B cell (primary cell): ENCODE data around the gene LYPD3. TPM values are rescaled to one million over a fixed set of nuclear protein-coding genes. Genes with fewer than 3 reads are reported as not detected.

ENCODE experiments used
- ATAC-seq: fragments of 200-7000 bp; cut with Tn5 transposase; one replicate; pipeline ENCODE4 v1.10.0; 2021; ENCODE audit warnings: low read depth, mild to moderate bottlenecking, moderate number of reproducible peaks, moderate library complexity
- CTCF ChIA-PET: fragments of 350-600 bp; sonication (Branson Sonifier 250); formaldehyde crosslinking; loops from one replicate; lab custom pipeline; 2021; ENCODE audit warnings: antibody characterized with exemption, inconsistent platforms; lab: Charles Lee
- POLR2A ChIA-PET: fragments of 350-600 bp; sonication (Branson Sonifier 250); formaldehyde crosslinking; loops from one replicate; lab custom pipeline; 2021; ENCODE audit warnings: antibody characterized with exemption; lab: Charles Lee
- DNase-seq: peaks from one replicate; pipeline ENCODE4 v3.0.0; 2013
- H2AFZ ChIP-seq: 2 replicates; pipeline ENCODE4 v1.6.1; 2012; ENCODE audit warnings: mild to moderate bottlenecking, low read depth, low read length; ENCODE audit not compliant: insufficient read depth, poor library complexity, severe bottlenecking
- H3K27ac ChIP-seq, 2 donors: 1 replicate in 1 of 2; 2 replicates in 1 of 2; pipeline ENCODE4 v1.5.1; 2012 to 2013; ENCODE audit warnings: low read length in 2 of 2, mild to moderate bottlenecking in 2 of 2, moderate library complexity in 1 of 2
- H3K27me3 ChIP-seq, 4 experiments: fragments of 200-600 bp in 1 of 4; sonication (generic) in 1 of 4; replicated peaks in 1 of 4; 1 replicate in 2 of 4; 2 replicates in 2 of 4; pipeline versions ENCODE4 v1.6.1 to v1.7.0; 2013 to 2016; ENCODE audit warnings: low read length in 3 of 4, mild to moderate bottlenecking in 2 of 4, mixed read lengths in 1 of 4, moderate library complexity in 1 of 4; ENCODE audit not compliant: insufficient read depth in 4 of 4, control insufficient read depth in 3 of 4; ENCODE audit errors: control extremely low read depth in 1 of 4
- H3K36me3 ChIP-seq, 2 experiments: replicated peaks in 1 of 2; 1 replicate in 1 of 2; 2 replicates in 1 of 2; pipeline versions ENCODE4 v1.6.1 to v1.7.1; 2013; ENCODE audit warnings: low read length in 1 of 2; ENCODE audit not compliant: insufficient read depth in 2 of 2, control insufficient read depth in 1 of 2; ENCODE audit errors: control extremely low read depth in 1 of 2, extremely low read depth in 1 of 2
- H3K4me1 ChIP-seq, 2 donors: fragments of 200-600 bp in 1 of 2; sonication (generic) in 1 of 2; 1 replicate in 1 of 2; 2 replicates in 1 of 2; pipeline versions ENCODE4 v1.5.1 to v1.6.1; 2013 to 2017; ENCODE audit warnings: low read length in 2 of 2; ENCODE audit not compliant: control insufficient read depth in 2 of 2, insufficient read depth in 2 of 2
- H3K4me2 ChIP-seq: replicated peaks from 2 replicates; pipeline ENCODE3; 2012; ENCODE audit warnings: mild to moderate bottlenecking, low read depth, low read length; ENCODE audit not compliant: poor library complexity, severe bottlenecking
- H3K4me3 ChIP-seq, 5 experiments: fragments of 200-600 bp in 1 of 5; sonication (generic) in 1 of 5; 1 replicate in 3 of 5; 2 replicates in 2 of 5; pipeline versions ENCODE4 v1.5.1 to v1.7.0; 2011 to 2016; ENCODE audit warnings: low read length in 4 of 5, mild to moderate bottlenecking in 4 of 5, low read depth in 2 of 5, control low read depth in 1 of 5, moderate library complexity in 1 of 5; ENCODE audit not compliant: insufficient read depth in 1 of 5; ENCODE audit errors: control extremely low read depth in 1 of 5, extremely low read depth in 1 of 5
- H3K79me2 ChIP-seq: fragments of 200-600 bp; sonication (generic); one replicate; pipeline ENCODE4 v1.6.0; 2016; ENCODE audit warnings: low read length; ENCODE audit not compliant: control insufficient read depth, insufficient read depth
- H3K9ac ChIP-seq: fragments of 200-600 bp; sonication (generic); 2 replicates; pipeline ENCODE4 v1.6.1; 2017; ENCODE audit warnings: mild to moderate bottlenecking, low read length, moderate library complexity
- H3K9me3 ChIP-seq, 3 donors: one replicate each; pipeline versions ENCODE4 v1.6.1 to v1.7.1; 2013; ENCODE audit warnings: low read length in 2 of 3; ENCODE audit not compliant: control insufficient read depth in 2 of 3, insufficient read depth in 1 of 3; ENCODE audit errors: control extremely low read depth in 1 of 3
- H4K20me1 ChIP-seq: 2 replicates; pipeline ENCODE4 v1.6.0; 2012; ENCODE audit warnings: mild to moderate bottlenecking, low read length; ENCODE audit not compliant: insufficient read depth, control insufficient read depth, poor library complexity, severe bottlenecking
- H3K27ac Mint-ChIP-seq: one replicate; pipeline ENCODE4 v1.8.0; 2021; ENCODE audit warnings: mixed read lengths
- H3K27me3 Mint-ChIP-seq: one replicate; pipeline ENCODE4 v1.8.0; 2021; ENCODE audit warnings: mixed read lengths
- H3K4me1 Mint-ChIP-seq: one replicate; pipeline ENCODE4 v1.8.0; 2021; ENCODE audit warnings: mixed read lengths
- H3K4me3 Mint-ChIP-seq: one replicate; pipeline ENCODE4 v1.8.0; 2021; ENCODE audit warnings: mixed read lengths
- H3K9me3 Mint-ChIP-seq: one replicate; pipeline ENCODE4 v1.8.0; 2022; ENCODE audit warnings: mixed read lengths; ENCODE audit not compliant: insufficient read depth
- CTCF ChIP-seq: fragments of 200-600 bp; IDR thresholded peaks from one replicate; pipeline ENCODE4 v1.8.0; 2022; ENCODE audit warnings: antibody characterized with exemption, mild to moderate bottlenecking
- EZH2 ChIP-seq: IDR thresholded peaks from 2 replicates; pipeline ENCODE4 v1.6.1; 2012; ENCODE audit warnings: borderline replicate concordance, low read depth, mild to moderate bottlenecking, moderate library complexity, low read length; ENCODE audit not compliant: insufficient read depth, poor library complexity, severe bottlenecking
- WGBS: methylation state at CpG from one replicate; pipeline ENCODE4 v1.1.5; 2013; ENCODE audit warnings: missing lambda C conversion rate; ENCODE audit not compliant: insufficient coverage; 5-methylcytosine and 5-hydroxymethylcytosine counted together
- intact Hi-C: fragments of 100-400 bp; cut with micrococcal nuclease; formaldehyde crosslinking; loops from one replicate; pipeline ENCODE4 v1.10.0; 2022
- polyA plus RNA-seq: library from polyadenylated mRNA; depleted of rRNA; stranded (reverse); fragments of >200 nt; gene quantifications from 2 replicates; pipeline ENCODE4 v1.2.3, GENCODE V29; 2012
- total RNA-seq, 2 donors: library from RNA; stranded (reverse); fragments of 120-200 nt in 1 of 2; gene quantifications; 1 replicate in 1 of 2; 2 replicates in 1 of 2; pipeline versions ENCODE4 v1.2.3 to v1.2.4, GENCODE V29; 2013 to 2022

The LYPD3 gene
- total and polyA plus RNA-seq, 2 donors (not counting 1 experiment from before 2014, with no cell fraction given): 0.27 to 2.2 TPM

GRCh38 chr19:43457809-43458208 lies 7.6 kb downstream of the LYPD3 start:
- ChIA-PET POLR2A (interaction anchor here (0.6 kb wide), 1 partner anchor 31 kb away, joined by 4 read pairs; no protein-coding TSS in a partner anchor), CTCF (interaction anchor here (7.0 to 18.4 kb wide), 2 partner anchors 10 to 65 kb away, joined by 40 to 644 read pairs; partner anchors contain the start of gene ETHE1)
- H3K27ac ChIP-seq: no peak overlapping the region
- intact Hi-C loops: no loop called here
- no peaks in the 10 kb centered on the region for H3K27me3 ChIP-seq
- no peaks in the 10 kb centered on the region for H3K79me2 ChIP-seq
- Mint-ChIP-seq H3K4me1 (peaks cover 3% of the 10 kb centered on the region), H3K27ac (no peak overlapping the region), H3K27me3 (peaks cover 4% of the 10 kb centered on the region), H3K9me3 (no peaks in the 10 kb centered on the region), H3K4me3 (no peak overlapping the region)
- no peak overlapping the region for H3K4me3 ChIP-seq
- no peak for DNase-seq
- TF ChIP-seq CTCF (no peak), EZH2 (no peak)
- peaks cover 0 to 8% of the 10 kb centered on the region in 2 donors for H3K4me1 ChIP-seq
- no peak overlapping the region for H3K9ac ChIP-seq
- peaks cover 0 to 2% (median 0%) of the 10 kb centered on the region in 3 donors for H3K9me3 ChIP-seq
- no peak for ATAC-seq
- no peaks in the 10 kb centered on the region for H4K20me1 ChIP-seq
- H3K4me2 ChIP-seq: no peak overlapping the region
- H2AFZ ChIP-seq: no peak overlapping the region
- no peaks in the 10 kb centered on the region for H3K36me3 ChIP-seq
- WGBS: 90% methylated on average over 3 of the region's 4 CpGs

- peaks cover 0 to 5% of the 10 kb centered on the region in 2 donors for H3K4me1 ChIP-seq
- POLR2A ChIA-PET: no interaction called here
- DNase-seq: no peak
- H3K27ac Mint-ChIP-seq: no peak overlapping the region
- no peak overlapping the region for H2AFZ ChIP-seq
- no peak overlapping the region for H3K4me3 ChIP-seq
- H3K4me2 ChIP-seq: no peak overlapping the region
- H3K9me3 ChIP-seq: peaks cover 0 to 2% (median 0%) of the 10 kb centered on the region in 3 donors
- H3K79me2 ChIP-seq: no peaks in the 10 kb centered on the region
- intact Hi-C loops: no loop called here
- no peak overlapping the region for H3K9ac ChIP-seq
- ATAC-seq: no peak
- no peaks in the 10 kb centered on the region for H3K36me3 ChIP-seq
- no peak overlapping the region for H3K27ac ChIP-seq
- WGBS: 89% methylated on average over 4 of the region's 10 CpGs
- H3K27me3 ChIP-seq: no peaks in the 10 kb centered on the region
- CTCF ChIA-PET: interaction anchor here (7.0 to 18.4 kb wide), 2 partner anchors 8 to 67 kb away, joined by 40 to 644 read pairs; partner anchors contain the start of gene ETHE1
- no peaks in the 10 kb centered on the region for H3K4me1 Mint-ChIP-seq
- no peak for TF ChIP-seq EZH2
- no peaks in the 10 kb centered on the region for H4K20me1 ChIP-seq
- no peak overlapping the region for H3K4me3 Mint-ChIP-seq
- H3K27me3 Mint-ChIP-seq: peaks cover 11% of the 10 kb centered on the region
- no peaks in the 10 kb centered on the region for H3K9me3 Mint-ChIP-seq
Measured at GRCh38 chr19:43455321-43456113, 9.9 kb downstream of the LYPD3 start.
